HepG2 (cell line): ENCODE measurements around the gene PFDN2. TPM values are rescaled to one million over a fixed set of nuclear protein-coding genes. Genes with fewer than 3 reads are reported as not detected.
"Not testable (repeated sequence)": the region's sequence is repeated elsewhere in the genome, so short reads cannot be mapped to it uniquely, and the experiment has no call there.

Experiments
- ATAC-seq: fragments of 200-7000 bp; cut with Tn5 transposase; 3 replicates; pipeline ENCODE4 v1.9.1; 2020; ENCODE audit warnings: mild to moderate bottlenecking, moderate library complexity
- BruUV-seq: library from RNA; stranded (reverse); fragments of 400-500 nt; replicated peaks from 2 replicates; lab custom pipeline; 2021; lab: Mats Ljungman, UMichigan
- CTCF ChIA-PET: fragments of 300-600 bp; formaldehyde crosslinking; extraction: SDS; loops from one replicate; lab custom pipeline; 2021; ENCODE audit warnings: low total read pairs, inconsistent platforms, low intra/inter-chr PET ratio; lab: Yijun Ruan, JAX
- POLR2A ChIA-PET: fragments of 350-600 bp; sonication (Branson Sonifier 250); formaldehyde crosslinking; loops from one replicate; lab custom pipeline; 2020; ENCODE audit warnings: antibody characterized with exemption, inconsistent platforms; lab: Yijun Ruan, JAX
- DNase-seq: peaks from one replicate; pipeline ENCODE4 v3.0.0-alpha.2; 2015; ENCODE audit warnings: low spot score
- FAIRE-seq: peaks from 3 replicates; lab custom pipeline; 2011; peaks lifted over from hg19 to GRCh38; lab: Jason Lieb, UNC
- H2AFZ ChIP-seq: one replicate; pipeline ENCODE4 v1.6.1; 2011; ENCODE audit warnings: low read length, inconsistent platforms
- H3K27ac ChIP-seq: fragments of 300-600 bp; 3 replicates; pipeline ENCODE4 v1.8.0; 2011; ENCODE audit warnings: mixed run types, mild to moderate bottlenecking, mixed read lengths, low read length, inconsistent platforms; ENCODE audit not compliant: insufficient read depth; ENCODE audit errors: extremely low read length
- H3K27me3 ChIP-seq, 2 experiments: fragments of 200-600 bp in 1 of 2; 2 replicates in 1 of 2; 3 replicates in 1 of 2; pipeline versions ENCODE4 v1.6.0 to v1.8.0; 2011; ENCODE audit warnings: low read length in 2 of 2, mild to moderate bottlenecking in 2 of 2, moderate library complexity in 2 of 2, inconsistent platforms in 1 of 2; ENCODE audit not compliant: insufficient read depth in 2 of 2, control insufficient read depth in 1 of 2
- H3K36me3 ChIP-seq, 2 experiments: fragments of 200-600 bp in 1 of 2; replicated peaks in 1 of 2; 2 replicates in 1 of 2; 3 replicates in 1 of 2; pipeline versions ENCODE4 v1.5.1 to v1.8.0; 2011; ENCODE audit warnings: low read length in 2 of 2, inconsistent platforms in 1 of 2; ENCODE audit not compliant: insufficient read depth in 2 of 2, control insufficient read depth in 1 of 2
- H3K4me1 ChIP-seq: 2 replicates; pipeline ENCODE4 v1.5.1; 2012; ENCODE audit warnings: low read length, inconsistent platforms; ENCODE audit not compliant: insufficient read depth
- H3K4me2 ChIP-seq: 2 replicates; pipeline ENCODE4 v1.6.0; 2011; ENCODE audit warnings: low read depth, low read length, inconsistent platforms
- H3K4me3 ChIP-seq, 3 experiments: fragments of 200-600 bp in 1 of 3; sonication (generic), shearing (Covaris generic) in 1 of 3; replicated peaks in 1 of 3; 2 replicates each; pipeline ENCODE4 v1.5.1; 2011 to 2016; ENCODE audit warnings: low read length in 3 of 3, inconsistent platforms in 2 of 3, low read depth in 2 of 3, mild to moderate bottlenecking in 2 of 3, control low read depth in 1 of 3, mixed read lengths in 1 of 3; ENCODE audit not compliant: insufficient read depth in 1 of 3
- H3K79me2 ChIP-seq: one replicate; pipeline ENCODE4 v1.6.1; 2011; ENCODE audit warnings: low read length, inconsistent platforms; ENCODE audit not compliant: insufficient read depth
- H3K9ac ChIP-seq: 2 replicates; pipeline ENCODE4 v1.6.0; 2011; ENCODE audit warnings: mild to moderate bottlenecking, low read depth, low read length, inconsistent platforms; ENCODE audit not compliant: insufficient read depth
- H3K9me3 ChIP-seq: 2 replicates; pipeline ENCODE4 v1.5.1; 2012; ENCODE audit warnings: mild to moderate bottlenecking, low read length
- H4K20me1 ChIP-seq: 2 replicates; pipeline ENCODE4 v1.6.0; 2011; ENCODE audit warnings: inconsistent platforms, mild to moderate bottlenecking, low read length, moderate library complexity; ENCODE audit not compliant: insufficient read depth
- AGO1 ChIP-seq: fragments of 200-400 bp; formaldehyde crosslinking; IDR thresholded peaks from 2 replicates; pipeline ENCODE4 v1.6.1; 2017; ENCODE audit warnings: mild to moderate bottlenecking, low read depth, low read length, moderate library complexity; ENCODE audit not compliant: poor library complexity, severe bottlenecking
- ARID3A ChIP-seq: IDR thresholded peaks from 2 replicates; pipeline ENCODE4 v1.6.1; 2012; ENCODE audit warnings: low read depth, low read length, improper control_type of control experiment
- GATA4 ChIP-seq: sonication (generic); IDR thresholded peaks from 2 replicates; pipeline ENCODE4 v1.6.1; 2016; ENCODE audit warnings: antibody characterized with exemption, low read depth, borderline replicate concordance
- MAF1 ChIP-seq: sonication (generic); formaldehyde crosslinking; IDR thresholded peaks from 2 replicates; pipeline ENCODE4 v1.5.0; 2020; ENCODE audit warnings: missing genetic modification reagents, borderline replicate concordance
- MEIS2 ChIP-seq: sonication (generic); formaldehyde crosslinking; IDR thresholded peaks from 2 replicates; pipeline ENCODE4 v1.9.0; 2021; ENCODE audit warnings: mild to moderate bottlenecking, missing genetic modification reagents
- NR2F2 ChIP-seq: IDR thresholded peaks from 2 replicates; pipeline ENCODE4 v1.6.1; 2012; ENCODE audit warnings: low read depth, inconsistent platforms, borderline replicate concordance
- RORA ChIP-seq: sonication (generic); formaldehyde crosslinking; IDR thresholded peaks from 2 replicates; pipeline ENCODE4 v1.5.0; 2020; ENCODE audit warnings: mild to moderate bottlenecking, missing genetic modification reagents, moderate library complexity
- SETDB1 ChIP-seq: sonication (generic); formaldehyde crosslinking; IDR thresholded peaks from 2 replicates; pipeline ENCODE4 v1.5.1; 2020; ENCODE audit warnings: missing genetic modification reagents, mild to moderate bottlenecking, borderline replicate concordance
- TAF1 ChIP-seq: sonication (generic); formaldehyde crosslinking; IDR thresholded peaks from 2 replicates; pipeline ENCODE4 v1.4.0; 2020; ENCODE audit warnings: missing genetic modification reagents
- ZNF550 ChIP-seq: sonication (generic); formaldehyde crosslinking; IDR thresholded peaks from 2 replicates; pipeline ENCODE4 v1.4.0; 2020; ENCODE audit warnings: mild to moderate bottlenecking, missing genetic modification reagents, borderline replicate concordance
- ZNF720 ChIP-seq: sonication (generic); formaldehyde crosslinking; IDR thresholded peaks from 2 replicates; pipeline ENCODE4 v1.4.0; 2020; ENCODE audit warnings: missing genetic modification reagents
- WGBS: methylation state at CpG from one replicate; pipeline ENCODE4 v1.1.6; 2017; ENCODE audit warnings: low lambda C conversion rate; 5-methylcytosine and 5-hydroxymethylcytosine counted together
- in situ Hi-C: cut with HindIII; loops from 2 replicates; pipeline ENCODE4 v1.10.0; 2017; ENCODE audit warnings: low pct_unique_long_range_greater_than_20kb; ENCODE audit not compliant: extremely low pct_ligation_motif_present
- intact Hi-C: fragments of 100-400 bp; cut with micrococcal nuclease; formaldehyde crosslinking; loops from one replicate; pipeline ENCODE4 v1.10.0; 2022; ENCODE audit not compliant: unreplicated experiment
- polyA plus RNA-seq, 8 experiments: library from polyadenylated mRNA; depleted of rRNA in 3 of 8; stranded (reverse) in 7 of 8; unstranded in 1 of 8; fragments of >200 nt; fragmentation: Illumina TruSeq in 4 of 8; extraction: Trizol in 4 of 8; gene quantifications; 2 replicates each; pipeline versions ENCODE4 v1.2.1 to v1.2.3, GENCODE V29; 2011 to 2016; ENCODE audit warnings: low read depth in 4 of 8, missing spikeins in 1 of 8, mixed read lengths in 1 of 8; ENCODE audit not compliant: insufficient read depth in 1 of 8
- total RNA-seq, 5 experiments: library from RNA; depleted of rRNA; stranded (reverse); fragments of >200 nt; fragmentation: Illumina TruSeq; extraction: Trizol; gene quantifications; 2 replicates each; pipeline ENCODE4 v1.2.3, GENCODE V29; 2016; ENCODE audit warnings: low read depth in 1 of 5
- TF ChIP-seq, protein P1 (sequence below): sonication (generic); formaldehyde crosslinking; IDR thresholded peaks from 2 replicates; pipeline ENCODE4 v1.4.0; 2020; ENCODE audit warnings: missing genetic modification reagents, borderline replicate concordance

Gene PFDN2
- total and polyA plus RNA-seq, 2 of the 13 experiments (the other 11 are each of a cell fraction or from before 2014, with no cell fraction given): 62.6 to 63.6 TPM

DNA sequence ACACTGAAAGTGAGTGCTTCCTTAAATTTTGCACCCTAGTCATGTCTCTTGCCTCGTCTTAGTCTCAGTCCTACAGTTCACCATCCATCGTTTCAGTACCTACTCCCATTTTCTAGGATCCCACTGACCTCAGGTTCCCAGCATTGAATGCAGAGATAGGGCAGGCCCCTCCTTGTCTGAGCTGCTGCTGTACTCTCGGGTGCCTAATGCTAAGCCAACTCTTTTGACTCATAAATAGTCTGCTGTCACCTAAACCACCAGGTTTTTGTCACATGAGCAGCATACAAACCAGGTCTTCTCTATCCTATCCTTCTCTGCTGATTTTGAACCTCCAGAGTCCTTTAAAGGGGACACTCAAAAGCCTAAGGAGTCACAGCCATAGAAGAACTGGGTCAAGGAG lies 51.1 kb downstream of the PFDN2 start (continued):
- no peak for TF ChIP-seq AGO1
- no peak for TF ChIP-seq ZNF550 (CRISPR knock-in tag)
- TF ChIP-seq SETDB1 (CRISPR knock-in tag): no peak
- TF ChIP-seq MAF1 (CRISPR knock-in tag): no peak
- no peak for TF ChIP-seq MEIS2 (CRISPR knock-in tag)
- TF ChIP-seq, protein P1, sequence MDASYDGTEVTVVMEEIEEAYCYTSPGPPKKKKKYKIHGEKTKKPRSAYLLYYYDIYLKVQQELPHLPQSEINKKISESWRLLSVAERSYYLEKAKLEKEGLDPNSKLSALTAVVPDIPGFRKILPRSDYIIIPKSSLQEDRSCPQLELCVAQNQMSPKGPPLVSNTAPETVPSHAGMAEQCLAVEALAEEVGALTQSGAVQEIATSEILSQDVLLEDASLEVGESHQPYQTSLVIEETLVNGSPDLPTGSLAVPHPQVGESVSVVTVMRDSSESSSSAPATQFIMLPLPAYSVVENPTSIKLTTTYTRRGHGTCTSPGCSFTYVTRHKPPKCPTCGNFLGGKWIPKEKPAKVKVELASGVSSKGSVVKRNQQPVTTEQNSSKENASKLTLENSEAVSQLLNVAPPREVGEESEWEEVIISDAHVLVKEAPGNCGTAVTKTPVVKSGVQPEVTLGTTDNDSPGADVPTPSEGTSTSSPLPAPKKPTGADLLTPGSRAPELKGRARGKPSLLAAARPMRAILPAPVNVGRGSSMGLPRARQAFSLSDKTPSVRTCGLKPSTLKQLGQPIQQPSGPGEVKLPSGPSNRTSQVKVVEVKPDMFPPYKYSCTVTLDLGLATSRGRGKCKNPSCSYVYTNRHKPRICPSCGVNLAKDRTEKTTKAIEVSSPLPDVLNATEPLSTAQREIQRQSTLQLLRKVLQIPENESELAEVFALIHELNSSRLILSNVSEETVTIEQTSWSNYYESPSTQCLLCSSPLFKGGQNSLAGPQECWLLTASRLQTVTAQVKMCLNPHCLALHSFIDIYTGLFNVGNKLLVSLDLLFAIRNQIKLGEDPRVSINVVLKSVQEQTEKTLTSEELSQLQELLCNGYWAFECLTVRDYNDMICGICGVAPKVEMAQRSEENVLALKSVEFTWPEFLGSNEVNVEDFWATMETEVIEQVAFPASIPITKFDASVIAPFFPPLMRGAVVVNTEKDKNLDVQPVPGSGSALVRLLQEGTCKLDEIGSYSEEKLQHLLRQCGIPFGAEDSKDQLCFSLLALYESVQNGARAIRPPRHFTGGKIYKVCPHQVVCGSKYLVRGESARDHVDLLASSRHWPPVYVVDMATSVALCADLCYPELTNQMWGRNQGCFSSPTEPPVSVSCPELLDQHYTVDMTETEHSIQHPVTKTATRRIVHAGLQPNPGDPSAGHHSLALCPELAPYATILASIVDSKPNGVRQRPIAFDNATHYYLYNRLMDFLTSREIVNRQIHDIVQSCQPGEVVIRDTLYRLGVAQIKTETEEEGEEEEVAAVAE (CRISPR knock-in tag): no peak
- no peak for TF ChIP-seq ZNF720 (CRISPR knock-in tag)
- TF ChIP-seq GATA4: no peak
- TF ChIP-seq RORA: no peak
- TF ChIP-seq TAF1: no peak
- TF ChIP-seq NR2F2: no peak
- no peak for TF ChIP-seq ARID3A

- DNase-seq, H3K79me2 ChIP-seq, BruUV-seq, FAIRE-seq, in situ Hi-C loops, H3K4me2 ChIP-seq, H3K36me3 ChIP-seq, H2AFZ ChIP-seq, H3K27me3 ChIP-seq, intact Hi-C loops, ATAC-seq, H3K9me3 ChIP-seq, CTCF ChIA-PET, H3K4me1 ChIP-seq, H3K9ac ChIP-seq, H4K20me1 ChIP-seq, H3K27ac ChIP-seq, POLR2A ChIA-PET, H3K4me3 ChIP-seq: not testable (repeated sequence)
- WGBS: 65% methylated on average over 7 of the region's 7 CpGs
Observed at GRCh38 chr1:161065681-161066080, 52.2 kb downstream of the PFDN2 start.

GRCh38 chr1:161063936-161064335 lies 53.9 kb downstream of the PFDN2 start:
- CTCF ChIA-PET, H3K4me2 ChIP-seq, H4K20me1 ChIP-seq, DNase-seq, ATAC-seq, H3K9me3 ChIP-seq, H3K27ac ChIP-seq, H3K4me3 ChIP-seq, BruUV-seq, H3K9ac ChIP-seq, FAIRE-seq, intact Hi-C loops, H3K79me2 ChIP-seq, H3K27me3 ChIP-seq, in situ Hi-C loops, H2AFZ ChIP-seq, H3K4me1 ChIP-seq, POLR2A ChIA-PET, H3K36me3 ChIP-seq: not testable (repeated sequence)
- WGBS: 43% methylated on average over 6 of the region's 6 CpGs
